Measurements from ENCODE around the gene SPATA13. TPM values are rescaled to one million over a fixed set of nuclear protein-coding genes. Genes with fewer than 3 reads are reported as not detected.

SPATA13 gene
- total RNA-seq, 1 experiment from 2014 or later, result 14.1 TPM

DNA sequence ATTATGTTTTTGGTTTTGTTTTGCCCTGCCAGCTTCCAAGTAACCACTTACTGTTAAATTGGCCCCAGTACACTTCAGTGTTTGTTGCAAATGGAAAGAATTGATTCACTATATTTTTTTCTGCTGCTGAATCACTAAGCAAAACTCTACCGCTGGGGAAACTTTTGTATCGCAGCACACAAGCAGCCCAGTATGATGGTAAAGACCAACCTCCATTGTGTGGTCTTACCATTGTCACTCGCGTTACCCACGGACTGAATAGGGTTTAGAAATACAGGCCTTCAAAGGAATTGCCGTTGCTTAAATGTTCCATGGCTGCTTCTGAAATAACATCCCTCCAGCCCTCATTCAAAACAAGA is 7.9 kb downstream of the SPATA13 start:
- H2BK12ac ChIP-seq (ENCODE audit: insufficient read length, low read depth, low read length), result no peak overlapping the region
- Mint-ChIP-seq H3K4me3 (no peak overlapping the region), H3K27ac (no peak overlapping the region), H3K9me3 (no peaks in the 10 kb centered on the region), H3K36me3 (ENCODE audit: insufficient read depth in 1 of 3, low read depth in 3 of 3) (peaks cover 13 to 20% (median 19%) of the 10 kb centered on the region in 3 experiments; a peak in 6 of 7 replicates), H3K27me3 (ENCODE audit: low read depth) (no peaks in the 10 kb centered on the region), H3K4me1 (peaks cover 26 to 28% of the 10 kb centered on the region in 2 experiments)
- no peak for DNase-seq
- no peak overlapping the region for H3K18ac ChIP-seq (ENCODE audit: insufficient read length, low read depth, low read length)
- no peaks in the 10 kb centered on the region for H3K9me3 ChIP-seq (ENCODE audit: control insufficient read depth, low read depth, low read length)
- no peak overlapping the region for H4K91ac ChIP-seq (ENCODE audit: insufficient read length, low read depth, low read length)
- H2BK20ac ChIP-seq (ENCODE audit: low read depth, low read length, poor library complexity, severe bottlenecking), result no peak overlapping the region
- no peak overlapping the region for H2BK5ac ChIP-seq (ENCODE audit: insufficient read length, low read length)
- no peak overlapping the region for H3T11ph ChIP-seq (ENCODE audit: low read length)
- no peak overlapping the region for H3K23ac ChIP-seq (ENCODE audit: insufficient read length, low read depth, low read length)
- H3K79me1 ChIP-seq (ENCODE audit: insufficient read depth, low read depth, low read length, poor library complexity, severe bottlenecking), result peaks cover 7% of the 10 kb centered on the region
- H2BK15ac ChIP-seq (ENCODE audit: low read depth, low read length), result no peak overlapping the region
- H3K56ac ChIP-seq (ENCODE audit: insufficient read length, low read depth, low read length), result no peak overlapping the region
- no peak overlapping the region for H2AK5ac ChIP-seq (ENCODE audit: insufficient read length, low read length)
- no peak overlapping the region for H4K8ac ChIP-seq (replicated peaks; ENCODE audit: insufficient read length, low read depth, low read length)
- TF ChIP-seq, protein P1, sequence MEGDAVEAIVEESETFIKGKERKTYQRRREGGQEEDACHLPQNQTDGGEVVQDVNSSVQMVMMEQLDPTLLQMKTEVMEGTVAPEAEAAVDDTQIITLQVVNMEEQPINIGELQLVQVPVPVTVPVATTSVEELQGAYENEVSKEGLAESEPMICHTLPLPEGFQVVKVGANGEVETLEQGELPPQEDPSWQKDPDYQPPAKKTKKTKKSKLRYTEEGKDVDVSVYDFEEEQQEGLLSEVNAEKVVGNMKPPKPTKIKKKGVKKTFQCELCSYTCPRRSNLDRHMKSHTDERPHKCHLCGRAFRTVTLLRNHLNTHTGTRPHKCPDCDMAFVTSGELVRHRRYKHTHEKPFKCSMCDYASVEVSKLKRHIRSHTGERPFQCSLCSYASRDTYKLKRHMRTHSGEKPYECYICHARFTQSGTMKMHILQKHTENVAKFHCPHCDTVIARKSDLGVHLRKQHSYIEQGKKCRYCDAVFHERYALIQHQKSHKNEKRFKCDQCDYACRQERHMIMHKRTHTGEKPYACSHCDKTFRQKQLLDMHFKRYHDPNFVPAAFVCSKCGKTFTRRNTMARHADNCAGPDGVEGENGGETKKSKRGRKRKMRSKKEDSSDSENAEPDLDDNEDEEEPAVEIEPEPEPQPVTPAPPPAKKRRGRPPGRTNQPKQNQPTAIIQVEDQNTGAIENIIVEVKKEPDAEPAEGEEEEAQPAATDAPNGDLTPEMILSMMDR (conservative IDR thresholded peaks at IDR 0.05), result no peak
- no peak overlapping the region for H3K27ac ChIP-seq (ENCODE audit: insufficient read length, low read depth, low read length)
- no peak overlapping the region for H3K4ac ChIP-seq (ENCODE audit: low read depth, low read length)
- H3K27me3 ChIP-seq (ENCODE audit: insufficient read depth, low read length), result no peaks in the 10 kb centered on the region
- no peak overlapping the region for H3K9ac ChIP-seq (ENCODE audit: extremely low read depth, insufficient read length, low read length)
- H2BK120ac ChIP-seq (ENCODE audit: low read depth, low read length, poor library complexity, severe bottlenecking), result no peak overlapping the region
- H3K23me2 ChIP-seq (ENCODE audit: insufficient read length, low read depth, low read length, poor library complexity, severe bottlenecking), result no peaks in the 10 kb centered on the region
- no peak overlapping the region for H3K4me2 ChIP-seq (ENCODE audit: insufficient read depth, insufficient read length, low read length)
- H3K79me2 ChIP-seq (ENCODE audit: insufficient read depth, low read length), result peaks cover 14% of the 10 kb centered on the region; the same call in 1 of the 2 replicates
- no peaks in the 10 kb centered on the region for H4K20me1 ChIP-seq (ENCODE audit: control insufficient read depth, insufficient read depth, insufficient read length)
- WGBS (ENCODE audit: extremely low coverage, insufficient read length, low lambda C conversion rate), result no CpG with 5 or more reads among the region's 6 CpGs
- H3K4me1 ChIP-seq (ENCODE audit: insufficient read depth, low read length), result 0 out of 2 replicates have a peak, but pooled peaks cover 3% of the 10 kb centered on the region
- no peak overlapping the region for H2AFZ ChIP-seq (ENCODE audit: low read length)
- no peak overlapping the region for H3K14ac ChIP-seq (ENCODE audit: insufficient read depth, low read length)
- no peak overlapping the region for H4K5ac ChIP-seq (ENCODE audit: insufficient read length, low read depth, low read length)

Data from H9 (cell line).